ENCODE results near the gene USP9Y.

Gene USP9Y

DNA sequence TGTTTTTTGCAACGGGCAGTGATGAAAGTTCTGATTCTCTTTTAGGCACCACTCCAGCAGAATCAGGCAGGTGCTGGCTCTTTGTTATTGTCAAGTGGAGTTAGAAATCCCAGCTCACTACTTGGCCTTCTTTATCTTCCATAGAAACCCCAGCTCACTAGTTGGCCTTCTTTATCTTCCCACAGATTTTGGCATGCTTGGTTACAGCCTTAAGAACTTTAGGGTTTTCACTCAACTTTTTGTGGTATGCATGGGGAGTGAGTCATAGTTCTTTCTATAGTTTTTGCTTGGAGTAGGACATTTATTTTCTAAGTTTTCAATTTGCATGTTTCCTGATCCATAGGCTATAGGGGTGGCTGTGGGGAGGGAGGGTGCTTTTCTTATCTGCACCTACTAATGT is 55.0 kb downstream of the USP9Y start:
- intact Hi-C loops (cut with DNase I): no loop called here
- no peak for DNase-seq

DNA sequence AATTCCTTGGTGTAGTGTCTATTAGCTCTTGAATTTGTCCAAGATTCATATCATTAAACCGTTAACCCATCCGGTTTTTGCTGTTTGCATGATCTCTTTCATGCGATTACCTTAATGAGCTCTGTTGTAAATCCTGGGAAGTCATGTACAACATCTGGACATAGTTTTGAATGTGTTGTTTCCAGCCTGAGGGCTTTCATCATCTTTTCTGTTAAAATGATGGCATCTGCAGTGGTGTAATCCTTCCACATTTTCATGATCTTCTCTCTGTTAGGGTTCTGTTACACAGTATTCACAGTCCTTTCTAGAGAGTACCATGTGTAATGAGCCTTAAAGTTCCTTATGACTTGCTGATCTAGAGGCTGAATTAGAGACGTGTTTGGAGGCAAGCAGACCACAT is 64.9 kb downstream of the USP9Y start:
- intact Hi-C loops (cut with DNase I): no loop called here
- no peak for DNase-seq

DNA sequence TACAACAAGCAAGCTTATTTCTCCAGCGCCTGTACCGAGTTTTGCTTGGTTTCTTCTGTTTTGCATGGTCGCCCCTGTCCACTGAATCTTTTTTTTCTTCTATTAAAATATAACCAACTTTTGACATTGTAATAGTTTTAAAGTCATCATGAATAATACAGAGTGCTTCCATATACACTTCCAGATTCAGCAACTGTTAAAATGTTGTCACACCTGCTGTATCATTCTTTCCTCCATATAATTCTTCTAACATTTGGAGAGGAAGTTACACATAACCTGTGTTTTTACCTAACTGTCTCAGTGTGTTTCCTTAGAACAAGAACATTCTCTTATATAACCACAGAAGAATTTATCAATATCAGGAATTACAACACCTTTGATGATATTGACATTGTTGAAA is 83.5 kb downstream of the USP9Y start:
- DNase-seq: no peak
- intact Hi-C loops (cut with DNase I): no loop called here

DNA sequence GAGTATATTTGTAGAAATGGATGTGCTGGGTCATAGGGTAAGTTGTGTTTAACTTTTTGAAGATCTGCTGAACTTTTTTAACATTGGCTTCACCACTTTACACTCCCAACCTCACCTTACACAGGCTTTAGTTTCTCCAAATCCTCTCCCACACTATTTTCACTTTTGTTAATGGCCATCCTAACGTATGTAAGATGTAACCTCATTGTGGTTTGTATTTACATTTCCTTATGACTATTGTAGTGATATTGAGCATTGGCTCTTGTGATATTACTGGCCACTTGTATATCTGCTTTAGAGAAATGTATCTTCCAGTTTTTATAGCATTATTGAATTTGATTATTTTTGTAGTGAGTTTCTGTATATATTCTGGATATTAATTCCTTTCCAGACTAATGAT is 93.0 kb downstream of the USP9Y start:
- intact Hi-C loops (cut with DNase I): no loop called here
- no peak for DNase-seq

DNA sequence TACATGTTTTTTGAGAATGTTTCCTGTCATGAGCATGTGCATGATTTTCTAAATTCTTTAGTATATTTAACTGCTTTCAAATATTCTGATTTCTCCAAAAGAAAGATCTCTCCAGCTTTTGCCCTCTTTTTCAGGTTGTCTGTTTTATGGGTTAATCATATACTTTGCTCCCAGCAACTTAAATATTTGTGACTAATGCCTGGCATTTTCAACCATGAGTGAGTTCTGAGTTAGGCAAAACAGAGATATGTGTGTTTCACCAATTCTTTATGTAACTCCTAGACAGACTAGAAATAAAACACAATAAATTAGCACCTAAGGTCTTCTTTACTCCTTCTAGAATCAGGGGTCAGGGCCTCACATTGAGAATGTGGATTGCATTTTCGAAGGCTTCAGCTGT is 107.0 kb downstream of the USP9Y start:
- intact Hi-C loops (cut with DNase I): no loop called here
- no peak for DNase-seq

DNA sequence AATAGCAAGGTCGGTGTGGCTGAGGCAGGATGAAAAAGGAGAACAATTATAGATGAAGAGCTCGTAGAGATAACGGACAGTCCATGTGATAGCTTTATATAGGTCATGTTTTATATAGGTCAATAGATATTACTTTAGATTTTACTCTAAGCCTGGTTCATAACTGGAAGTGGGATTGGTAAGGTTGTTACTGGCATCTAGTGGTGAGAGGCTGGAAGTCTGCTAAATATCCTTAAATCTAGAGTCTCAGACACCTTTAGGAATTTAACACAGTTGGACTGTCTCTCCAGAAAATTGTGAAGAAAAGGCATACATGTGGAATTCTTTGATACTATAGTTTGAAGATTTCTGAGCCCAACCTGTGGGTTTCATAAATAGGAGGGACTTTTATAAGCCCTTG is 108.0 kb downstream of the USP9Y start:
- intact Hi-C loops (cut with DNase I): no loop called here
- peak in 1 of 42 donors; percentile 1 for DNase-seq

DNA sequence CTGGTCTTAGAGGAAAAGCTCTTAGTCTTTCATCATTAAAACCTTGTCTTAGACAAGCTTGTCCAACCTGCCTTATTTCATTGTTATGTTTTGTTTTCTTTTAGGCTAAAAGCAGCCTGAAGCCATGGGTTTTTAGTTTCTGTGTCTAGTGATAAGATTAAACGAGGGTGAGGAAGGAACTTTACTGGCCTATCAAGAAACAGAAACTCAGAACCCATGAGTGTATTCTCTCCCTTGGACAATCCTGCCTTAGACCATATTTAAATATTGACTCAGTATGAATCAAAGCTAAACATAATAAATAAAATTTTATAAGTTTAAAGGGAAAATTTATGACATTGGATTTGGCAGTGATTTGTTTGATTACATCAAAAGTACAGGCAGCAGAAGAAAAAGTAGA is 122.4 kb downstream of the USP9Y start:
- DNase-seq: no peak

DNA sequence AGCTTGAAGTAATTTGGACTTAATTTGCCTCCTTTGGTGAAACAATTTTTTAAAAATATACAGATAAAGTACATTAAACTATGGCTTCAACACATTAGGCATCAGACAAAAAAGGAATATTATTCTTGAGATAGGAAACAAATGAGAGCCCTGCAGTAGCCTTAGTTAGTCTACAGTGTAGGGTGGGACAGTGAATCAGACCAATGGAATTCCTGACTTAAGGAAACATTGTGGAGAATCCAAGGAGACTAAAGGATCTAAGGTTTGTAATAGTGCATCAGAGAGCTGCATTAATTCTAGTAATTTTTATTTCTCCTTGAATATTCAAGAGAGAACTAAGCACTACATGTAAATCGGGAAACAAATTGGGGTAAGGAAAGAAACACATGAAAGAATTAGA is 125.8 kb downstream of the USP9Y start:
- no peak for DNase-seq
- intact Hi-C loops (cut with DNase I): no loop called here

More for the DNA sequence above, 122.4 kb downstream of the USP9Y start:
- intact Hi-C loops (cut with DNase I): no loop called here

DNA sequence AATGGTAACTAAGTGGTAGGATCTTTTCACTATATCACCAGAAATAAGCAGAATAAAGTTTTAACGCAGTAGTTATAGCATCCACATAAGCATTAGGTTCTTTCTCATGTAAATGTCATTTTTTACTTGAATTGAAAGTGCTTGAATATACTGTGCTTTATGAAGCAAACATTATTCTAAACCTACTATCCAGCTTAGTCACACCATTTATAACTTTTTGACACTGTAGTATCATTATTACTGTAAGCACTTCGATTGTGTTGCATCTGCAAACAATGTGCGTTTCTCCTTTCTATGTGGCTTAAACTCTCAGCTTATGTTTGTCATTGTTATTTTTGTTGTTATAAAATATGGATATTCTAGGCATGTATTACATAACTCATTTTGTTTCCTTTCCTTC is 132.3 kb downstream of the USP9Y start:
- no peak for DNase-seq
- intact Hi-C loops (cut with DNase I): no loop called here

DNA sequence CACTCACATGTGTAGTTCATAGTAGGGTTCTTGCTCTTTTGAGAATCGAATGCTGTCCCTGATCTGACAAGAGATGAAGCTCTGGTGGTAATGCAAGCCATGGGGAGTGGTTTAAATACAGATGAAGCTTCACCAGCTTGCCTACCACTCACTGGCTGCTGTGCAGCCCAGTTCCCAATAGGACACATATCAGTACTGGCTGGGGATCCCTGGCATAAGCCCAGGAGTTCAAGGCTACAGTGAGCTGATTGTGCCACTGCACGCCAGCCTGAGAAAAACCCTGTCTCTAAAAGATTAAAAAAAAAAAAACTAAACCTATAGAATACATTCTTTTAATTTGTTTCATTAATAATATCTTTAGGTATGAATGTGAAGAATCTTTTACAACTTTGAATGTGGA is 136.5 kb downstream of the USP9Y start:
- intact Hi-C loops (cut with DNase I): no loop called here
- DNase-seq: peak in 10 of 42 donors; percentile 1 to 53 (median 20)

DNA sequence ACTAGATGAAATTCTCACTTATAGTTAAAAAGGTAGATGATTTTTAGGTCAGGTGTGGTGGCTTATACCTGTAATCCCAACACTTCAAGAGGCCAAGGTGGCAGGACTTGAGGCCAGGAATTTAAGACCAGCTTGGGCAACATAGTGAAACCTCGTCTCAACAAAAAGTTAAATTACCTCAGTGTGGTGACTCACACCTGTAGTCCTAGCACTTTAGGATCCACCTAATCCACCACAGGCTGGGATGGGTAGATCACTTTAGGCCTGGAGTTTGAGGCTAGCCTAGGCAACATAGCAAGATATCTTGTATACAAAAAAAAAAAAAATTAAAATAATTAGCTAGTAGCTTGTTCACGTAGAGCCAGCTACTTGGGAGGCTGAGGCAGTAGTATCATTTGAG is 140.3 kb downstream of the USP9Y start:
- no peak for DNase-seq
- intact Hi-C loops (cut with DNase I): no loop called here

DNA sequence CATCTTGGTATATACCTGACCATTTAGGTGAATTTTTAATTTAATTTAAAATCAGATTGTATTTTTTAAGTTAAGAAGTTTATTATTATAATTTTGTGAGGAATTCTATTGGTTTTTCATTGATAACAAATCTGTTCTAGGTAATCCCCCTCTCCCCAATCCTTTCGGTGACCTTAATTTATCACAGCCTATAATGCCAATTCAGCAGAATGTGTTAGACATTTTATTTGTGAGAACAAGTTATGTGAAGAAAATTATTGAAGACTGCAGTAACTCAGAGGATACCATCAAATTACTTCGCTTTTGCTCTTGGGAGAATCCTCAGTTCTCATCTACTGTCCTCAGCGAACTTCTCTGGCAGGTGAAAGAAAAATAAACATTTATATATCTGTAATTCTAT is 145.8 kb downstream of the USP9Y start:
- DNase-seq: no peak
- intact Hi-C loops (cut with DNase I): no loop called here

DNA sequence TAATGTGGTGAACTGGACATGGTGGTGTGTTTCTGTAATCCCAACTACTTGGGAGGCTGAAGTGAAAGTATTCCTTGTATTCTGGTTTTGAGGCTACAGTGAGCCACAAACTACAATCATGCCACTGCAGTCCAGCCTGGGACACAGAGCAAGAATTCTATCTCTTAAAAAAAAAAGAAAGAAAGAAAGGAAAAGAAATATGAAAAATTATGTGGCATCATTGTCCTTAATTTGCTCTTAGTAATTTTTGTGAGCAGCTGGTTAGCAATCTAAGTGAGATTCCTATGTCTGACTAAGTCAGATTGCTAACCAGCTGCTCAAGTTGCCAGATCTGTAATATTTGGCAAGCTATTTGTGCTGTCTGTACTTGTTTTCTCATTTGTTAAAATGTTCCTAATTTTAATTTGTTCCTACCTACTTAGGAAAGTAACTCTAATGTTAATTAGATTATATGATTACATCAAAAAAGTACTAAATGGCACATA is 154.8 kb downstream of the USP9Y start:
- intact Hi-C loops (cut with DNase I): no loop called here
- no peak for DNase-seq

DNA sequence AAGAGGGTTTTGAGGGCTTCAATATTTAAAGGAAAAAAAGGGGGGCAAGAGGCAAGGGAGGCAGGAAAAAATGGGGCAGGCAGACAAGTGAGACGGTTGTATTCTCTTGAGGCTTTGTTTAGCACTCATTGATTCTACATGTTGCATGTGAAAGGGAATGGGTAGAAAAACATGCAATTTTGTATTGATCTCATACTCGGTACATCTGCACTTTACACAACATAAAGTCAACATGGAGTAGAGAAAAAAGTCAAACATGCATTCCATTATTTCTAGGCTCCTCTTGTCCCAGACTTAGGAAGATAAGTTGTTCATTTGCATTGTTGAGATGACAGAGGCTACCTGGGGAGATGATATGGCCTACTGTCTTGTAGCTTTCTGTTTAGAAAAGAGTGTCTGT is 166.9 kb downstream of the USP9Y start:
- intact Hi-C loops (cut with DNase I): no loop called here
- no peak for DNase-seq

DNA sequence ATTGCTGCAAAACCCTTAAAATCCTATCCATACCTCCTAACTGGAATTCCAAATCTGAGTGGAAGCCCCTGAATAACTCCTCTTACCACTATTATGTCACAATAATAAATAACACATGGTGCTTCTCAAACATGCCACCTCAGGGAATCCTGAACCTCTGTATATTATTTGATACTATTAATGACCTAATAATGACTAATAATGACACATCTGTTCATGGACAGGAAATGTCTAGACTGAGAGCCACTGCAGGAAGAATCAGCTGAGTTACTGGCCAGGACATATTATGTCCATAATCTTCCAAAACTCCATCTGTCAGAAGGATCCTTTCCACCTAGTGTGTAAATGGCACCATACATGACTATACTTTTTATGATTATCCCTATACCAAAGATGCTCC is 195.9 kb downstream of the USP9Y start:
- DNase-seq: no peak
- intact Hi-C loops (cut with DNase I): no loop called here

DNA sequence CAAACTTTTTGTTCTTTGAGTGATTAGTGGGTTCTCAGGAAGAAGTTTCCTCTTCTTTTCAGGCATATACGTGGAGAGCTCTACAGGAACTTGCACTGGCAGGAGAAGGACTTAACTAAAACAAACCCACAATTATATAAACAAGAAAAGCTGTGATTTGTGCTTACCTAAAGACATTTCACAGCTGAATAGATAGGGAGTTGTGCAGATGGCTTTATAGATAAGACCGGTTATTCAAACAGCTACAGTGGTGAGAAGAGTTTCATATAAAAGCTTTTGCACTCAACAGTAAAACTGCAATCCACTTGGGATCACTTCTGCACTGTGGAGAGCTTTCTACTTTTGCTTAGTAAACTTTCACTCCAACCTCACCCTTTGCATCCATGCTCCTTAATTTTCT is 197.6 kb downstream of the USP9Y start:
- intact Hi-C loops (cut with DNase I): no loop called here
- no peak for DNase-seq

DNA sequence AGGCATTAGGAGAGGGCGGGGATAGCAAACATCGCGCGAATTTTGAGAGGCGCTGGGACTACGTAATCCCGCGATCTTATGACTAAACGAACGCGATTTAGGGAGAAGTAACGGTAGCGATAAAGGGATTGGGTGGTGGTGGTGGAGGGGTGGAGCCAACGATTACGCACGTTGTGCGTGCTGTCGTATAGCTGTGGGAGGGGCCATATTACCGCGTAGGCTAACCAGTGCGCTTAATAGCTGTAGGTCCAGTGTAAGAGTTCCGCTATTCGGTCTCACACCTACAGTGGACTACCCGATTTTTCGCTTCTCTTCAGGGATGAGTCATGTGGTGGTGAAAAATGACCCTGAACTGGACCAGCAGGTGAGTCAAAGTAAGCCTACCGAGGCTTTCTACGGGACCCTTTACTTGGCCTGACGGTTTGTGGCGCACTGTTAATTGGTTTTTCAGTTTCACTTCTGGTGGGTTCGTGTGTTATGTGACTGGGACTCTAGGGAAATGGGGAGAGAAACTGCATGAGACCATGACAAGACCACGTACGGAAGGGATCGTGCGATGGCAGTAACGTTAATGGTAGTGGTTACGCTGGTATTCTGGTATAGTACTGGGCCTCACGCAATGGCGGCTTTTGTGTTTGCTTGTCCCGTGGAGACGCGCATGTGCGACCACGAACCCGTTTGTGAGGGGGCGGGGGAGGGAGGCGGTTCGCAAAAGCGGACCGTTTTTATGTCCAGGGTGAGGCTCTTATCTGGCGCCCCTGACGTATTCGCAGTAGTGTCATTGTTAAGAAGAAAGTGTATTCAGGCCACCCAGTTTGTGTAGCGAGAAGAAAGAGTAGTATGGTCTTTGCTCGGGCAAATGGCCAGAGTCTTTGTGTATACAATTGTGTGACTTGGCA is 203.8 kb downstream of the USP9Y start, which contains the start of gene DDX3Y:
Gene DDX3Y (plus strand): TSS at position 251 of the 899 bp plus-strand sequence. CDS start 69 bp downstream, at position 320.
- peak in 15 of 42 donors; percentile 75 to 95 (median 87) for DNase-seq
- intact Hi-C loops (cut with DNase I): no loop called here

DNA sequence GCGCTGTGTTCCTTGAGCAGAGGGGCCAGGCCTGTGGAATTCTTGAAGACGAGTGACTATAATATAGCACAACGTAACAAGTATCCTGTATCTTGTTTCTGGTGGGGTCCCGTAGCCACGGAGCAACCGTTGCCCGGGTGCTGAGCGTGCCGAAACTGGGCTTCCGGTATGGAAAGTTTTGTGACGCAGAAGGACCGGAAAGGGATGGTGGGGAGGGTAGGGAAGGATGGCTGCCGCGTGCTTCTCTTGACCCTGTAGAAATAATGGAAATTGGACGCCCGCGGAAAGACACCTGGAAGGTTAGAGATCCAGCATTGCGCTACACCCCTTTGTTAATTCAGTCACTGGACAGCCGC is 204.5 kb downstream of the USP9Y start:
- DNase-seq: peak in 15 of 42 donors; percentile 46 to 86 (median 70)
- intact Hi-C loops (cut with DNase I): no loop called here

DNA sequence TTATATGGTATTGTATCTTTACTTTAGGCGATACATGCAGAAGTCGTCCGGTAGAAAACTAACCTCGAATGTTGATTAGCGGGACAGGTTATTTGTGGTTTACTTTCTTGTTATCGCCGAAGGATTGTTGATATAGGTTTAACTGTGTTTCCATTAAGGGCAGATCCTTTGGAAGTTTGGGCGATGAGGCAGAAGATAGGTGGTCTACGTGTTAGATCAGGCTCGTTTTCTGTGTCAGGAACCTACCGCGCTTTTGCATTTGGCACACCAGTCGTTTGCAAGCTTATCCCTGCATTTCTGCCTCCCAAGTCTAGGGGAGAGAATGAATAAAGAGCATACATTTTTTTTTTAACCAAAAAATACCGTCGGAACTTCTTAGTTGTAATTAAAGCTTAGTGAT is 204.9 kb downstream of the USP9Y start:
- DNase-seq: peak in 1 of 42 donors; percentile 1
- intact Hi-C loops (cut with DNase I): no loop called here

Measured in head of caudate nucleus (tissue), 42 donors.